Peyer's patch (tissue), 4 donors: ENCODE data around the gene ARMH3.

ENCODE experiments used
- CTCF ChIP-seq, 6 experiments: fragments of 450-650 bp in 4 of 6; fragments of 200-600 bp in 2 of 6; sonication (generic) in 1 of 6; IDR thresholded peaks; one replicate each; pipeline ENCODE4 v1.5.1; 2017 to 2019; ENCODE audit warnings: antibody characterized with exemption in 6 of 6, mild to moderate bottlenecking in 3 of 6, moderate library complexity in 1 of 6
- POLR2A ChIP-seq, 2 donors: fragments of 450-650 bp; IDR thresholded peaks; one replicate each; pipeline ENCODE4 v1.5.1; 2017; ENCODE audit warnings: antibody characterized with exemption in 2 of 2, mild to moderate bottlenecking in 2 of 2, moderate library complexity in 2 of 2

GRCh38 chr10:102096449-102096848 is 40.5 kb upstream of the ARMH3 start:
- TF ChIP-seq CTCF (IDR thresholded peaks at IDR 0.05): no peak
- no peak for TF ChIP-seq POLR2A (IDR thresholded peaks at IDR 0.05)
